Measurements from ENCODE around the gene NEURL4.

DNA sequence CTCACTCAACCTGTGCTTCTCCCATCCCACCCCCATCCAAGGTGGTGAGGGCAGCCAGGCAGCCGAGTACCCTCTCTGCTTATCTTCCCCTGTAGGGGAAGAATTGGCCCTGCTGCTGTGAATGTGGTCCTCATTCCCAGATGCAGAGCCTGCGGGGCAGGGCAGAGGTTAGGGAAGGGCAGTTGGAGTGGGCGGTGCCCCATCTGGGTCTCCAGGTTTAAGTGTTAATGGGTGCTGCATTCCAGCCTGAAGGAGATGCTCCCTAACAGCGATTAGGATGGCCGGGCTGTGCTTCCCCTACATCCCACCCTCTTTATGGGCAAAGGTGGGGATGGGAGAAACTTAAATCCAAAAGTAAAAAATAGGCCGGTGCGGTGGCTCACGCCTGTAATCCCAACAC lies 37.9 kb upstream of the NEURL4 start:
- TF ChIP-seq CTCF (conservative IDR thresholded peaks at IDR 0.05): no peak
- TF ChIP-seq EZH2 (IDR thresholded peaks at IDR 0.05; ENCODE audit: low read depth): no peak

Measured in PC-9 (cell line).